HG03378 (cell line): Measurements from ENCODE around the gene CITED2.

Experiments used
- ATAC-seq: cut with Tn5 transposase; IDR thresholded peaks from one replicate; pipeline ENCODE4 v1.9.1; 2021; ENCODE audit warnings: mild to moderate bottlenecking, moderate library complexity; ENCODE audit not compliant: unreplicated experiment

The CITED2 gene

GRCh38 chr6:139386404-139386803, 12.0 kb upstream of the CITED2 start:
- ATAC-seq: no peak

GRCh38 chr6:139381216-139381865, 6.9 kb upstream of the CITED2 start:
- ATAC-seq: no peak

GRCh38 chr6:139380611-139381010, 6.2 kb upstream of the CITED2 start:
- no peak for ATAC-seq

GRCh38 chr6:139380168-139380567, 5.7 kb upstream of the CITED2 start:
- ATAC-seq: no peak

GRCh38 chr6:139378882-139379341, 4.5 kb upstream of the CITED2 start:
- no peak for ATAC-seq

- ATAC-seq: no peak
These were observed 3.8 kb upstream of the CITED2 start for GRCh38 chr6:139378226-139378625.

- ATAC-seq: no peak
These were observed 2.3 kb upstream of the CITED2 start for GRCh38 chr6:139376604-139377218.

GRCh38 chr6:139376017-139376330, 1.5 kb upstream of the CITED2 start:
- ATAC-seq: no peak

GRCh38 chr6:139375226-139376016, 973 bp upstream of the CITED2 start:
- peak; percentile 48 for ATAC-seq

GRCh38 chr6:139373928-139374356, 506 bp downstream of the CITED2 start:
- no peak for ATAC-seq

GRCh38 chr6:139373154-139373927, 1.1 kb downstream of the CITED2 start:
- peak; percentile 21 for ATAC-seq

GRCh38 chr6:139372326-139373153, 1.9 kb downstream of the CITED2 start:
- ATAC-seq: no peak

- ATAC-seq: no peak
These were observed 2.8 kb downstream of the CITED2 start for GRCh38 chr6:139371421-139372203.

GRCh38 chr6:139370999-139371345, 3.5 kb downstream of the CITED2 start:
- no peak for ATAC-seq

- ATAC-seq: no peak
These were observed 4.0 kb downstream of the CITED2 start for GRCh38 chr6:139370283-139370998.

GRCh38 chr6:139369568-139370282, 4.7 kb downstream of the CITED2 start:
- ATAC-seq: no peak

- ATAC-seq: no peak
These were observed 5.4 kb downstream of the CITED2 start for GRCh38 chr6:139369068-139369467.

GRCh38 chr6:139368661-139369060, 5.8 kb downstream of the CITED2 start:
- ATAC-seq: no peak
